Ishikawa (cell line): ENCODE data around the gene SPEM2.

ENCODE experiments used
- EP300 ChIP-seq: IDR thresholded peaks from 2 replicates; pipeline ENCODE4 v1.6.1; 2012; ENCODE audit warnings: borderline replicate concordance
- FOXM1 ChIP-seq: IDR thresholded peaks from 2 replicates; pipeline ENCODE4 v1.6.1; 2012; ENCODE audit warnings: low read depth, borderline replicate concordance
- NFIC ChIP-seq: IDR thresholded peaks from 2 replicates; pipeline ENCODE4 v1.6.1; 2012
- RAD21 ChIP-seq: IDR thresholded peaks from 2 replicates; pipeline ENCODE4 v1.6.1; 2012; ENCODE audit warnings: low read depth
- REST ChIP-seq: IDR thresholded peaks from 2 replicates; pipeline ENCODE4 v1.6.1; 2012; ENCODE audit warnings: low read depth, mild to moderate bottlenecking
- TAF1 ChIP-seq: IDR thresholded peaks from 2 replicates; pipeline ENCODE4 v1.6.1; 2012; ENCODE audit warnings: low read depth, mild to moderate bottlenecking
- TCF12 ChIP-seq: IDR thresholded peaks from 2 replicates; pipeline ENCODE4 v1.6.1; 2012; ENCODE audit warnings: low read depth
- TEAD4 ChIP-seq: IDR thresholded peaks from 2 replicates; pipeline ENCODE4 v1.6.1; 2012
- USF1 ChIP-seq: IDR thresholded peaks from 2 replicates; pipeline ENCODE4 v1.6.1; 2012
- ZBTB7A ChIP-seq: IDR thresholded peaks from 2 replicates; pipeline ENCODE4 v1.6.1; 2012; ENCODE audit warnings: low read depth

DNA sequence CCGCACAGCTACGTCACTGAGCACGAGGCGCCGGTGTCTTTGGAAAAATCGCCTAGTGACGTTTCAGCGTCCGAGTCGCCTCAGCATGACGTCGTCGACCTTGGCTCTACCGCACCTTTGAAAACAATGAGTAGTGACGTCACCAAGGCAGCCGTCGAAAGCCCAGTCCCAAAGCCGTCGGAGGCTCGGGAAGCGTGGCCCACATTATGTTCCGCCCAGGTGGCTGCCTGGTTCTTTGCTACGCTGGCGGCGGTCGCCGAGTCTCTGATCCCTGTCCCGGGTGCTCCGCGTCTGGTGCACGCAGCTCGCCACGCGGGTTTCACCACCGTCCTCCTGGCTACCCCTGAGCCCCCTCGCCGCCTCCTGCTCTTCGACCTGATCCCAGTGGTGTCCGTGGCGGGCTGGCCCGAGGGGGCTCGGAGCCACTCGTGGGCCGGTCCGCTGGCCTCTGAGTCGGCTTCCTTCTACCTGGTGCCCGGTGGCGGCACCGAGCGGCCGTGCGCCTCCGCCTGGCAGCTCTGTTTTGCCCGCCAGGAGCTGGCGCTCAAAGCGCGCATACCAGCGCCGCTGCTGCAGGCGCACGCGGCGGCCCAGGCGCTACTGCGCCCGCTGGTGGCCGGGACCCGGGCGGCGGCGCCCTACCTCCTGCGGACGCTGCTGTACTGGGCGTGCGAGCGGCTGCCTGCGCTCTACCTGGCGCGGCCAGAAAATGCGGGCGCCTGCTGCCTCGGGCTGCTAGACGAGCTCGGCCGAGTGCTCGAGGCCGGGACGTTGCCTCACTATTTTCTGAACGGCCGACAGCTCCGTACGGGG is 11.3 kb downstream of the SPEM2 start:
- no peak for TF ChIP-seq TEAD4
- TF ChIP-seq USF1, result no peak
- no peak for TF ChIP-seq EP300
- no peak for TF ChIP-seq TAF1
- no peak for TF ChIP-seq ZBTB7A
- TF ChIP-seq FOXM1, result no peak
- TF ChIP-seq REST, result no peak
- TF ChIP-seq NFIC, result no peak
- TF ChIP-seq RAD21, result no peak
- no peak for TF ChIP-seq TCF12
